Vagina (tissue), 2 donors: Measurements from ENCODE around the gene OGG1.

Source experiments
- POLR2A ChIP-seq, 2 donors: fragments of 450-650 bp; IDR thresholded peaks; one replicate each; pipeline ENCODE4 v1.6.1; 2017; ENCODE audit warnings: antibody characterized with exemption in 2 of 2, mild to moderate bottlenecking in 2 of 2, moderate library complexity in 2 of 2
- POLR2AphosphoS5 ChIP-seq, 2 donors: sonication (generic); formaldehyde crosslinking; IDR thresholded peaks; one replicate each; pipeline ENCODE4 v1.9.0; 2017; ENCODE audit warnings: antibody characterized with exemption in 2 of 2, mild to moderate bottlenecking in 2 of 2, low read depth in 1 of 2; ENCODE audit not compliant: insufficient read depth in 1 of 2
- TF ChIP-seq, protein P1 (sequence below), 3 experiments: fragments of 450-650 bp in 2 of 3; fragments of 200-600 bp in 1 of 3; sonication (generic) in 1 of 3; IDR thresholded peaks; one replicate each; pipeline ENCODE4 v1.5.1; 2017 to 2019; ENCODE audit warnings: antibody characterized with exemption in 3 of 3, mild to moderate bottlenecking in 2 of 3, moderate library complexity in 2 of 3

DNA sequence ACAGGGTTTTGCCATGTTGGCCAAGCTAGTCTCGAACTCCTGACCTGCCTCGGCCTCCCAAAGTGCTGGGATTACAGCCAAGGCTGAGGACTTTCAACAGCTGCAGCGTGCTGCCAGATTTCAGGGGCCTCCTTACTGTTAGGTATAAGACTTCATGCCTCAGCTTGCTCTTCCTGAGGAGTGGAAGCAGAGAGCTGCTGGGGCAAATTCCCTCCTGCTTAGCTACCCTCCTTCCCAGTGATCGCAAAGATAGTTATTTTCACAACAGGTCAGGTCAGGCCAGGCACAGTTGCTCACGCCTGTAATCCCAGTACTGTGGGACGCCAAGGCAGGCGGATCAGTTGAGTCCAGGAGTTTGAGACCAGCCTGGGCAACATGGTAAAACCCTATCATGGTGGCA, 48.7 kb upstream of the OGG1 start:
- TF ChIP-seq POLR2AphosphoS5 (IDR thresholded peaks at IDR 0.05; ENCODE audit: insufficient read depth in 1 of 2, low read depth in 1 of 2), result no peak
- TF ChIP-seq POLR2A (IDR thresholded peaks at IDR 0.05), result no peak
- TF ChIP-seq, protein P1, sequence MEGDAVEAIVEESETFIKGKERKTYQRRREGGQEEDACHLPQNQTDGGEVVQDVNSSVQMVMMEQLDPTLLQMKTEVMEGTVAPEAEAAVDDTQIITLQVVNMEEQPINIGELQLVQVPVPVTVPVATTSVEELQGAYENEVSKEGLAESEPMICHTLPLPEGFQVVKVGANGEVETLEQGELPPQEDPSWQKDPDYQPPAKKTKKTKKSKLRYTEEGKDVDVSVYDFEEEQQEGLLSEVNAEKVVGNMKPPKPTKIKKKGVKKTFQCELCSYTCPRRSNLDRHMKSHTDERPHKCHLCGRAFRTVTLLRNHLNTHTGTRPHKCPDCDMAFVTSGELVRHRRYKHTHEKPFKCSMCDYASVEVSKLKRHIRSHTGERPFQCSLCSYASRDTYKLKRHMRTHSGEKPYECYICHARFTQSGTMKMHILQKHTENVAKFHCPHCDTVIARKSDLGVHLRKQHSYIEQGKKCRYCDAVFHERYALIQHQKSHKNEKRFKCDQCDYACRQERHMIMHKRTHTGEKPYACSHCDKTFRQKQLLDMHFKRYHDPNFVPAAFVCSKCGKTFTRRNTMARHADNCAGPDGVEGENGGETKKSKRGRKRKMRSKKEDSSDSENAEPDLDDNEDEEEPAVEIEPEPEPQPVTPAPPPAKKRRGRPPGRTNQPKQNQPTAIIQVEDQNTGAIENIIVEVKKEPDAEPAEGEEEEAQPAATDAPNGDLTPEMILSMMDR (IDR thresholded peaks at IDR 0.05), result no peak
